Measurements from ENCODE around the gene GRIK4.

DNA sequence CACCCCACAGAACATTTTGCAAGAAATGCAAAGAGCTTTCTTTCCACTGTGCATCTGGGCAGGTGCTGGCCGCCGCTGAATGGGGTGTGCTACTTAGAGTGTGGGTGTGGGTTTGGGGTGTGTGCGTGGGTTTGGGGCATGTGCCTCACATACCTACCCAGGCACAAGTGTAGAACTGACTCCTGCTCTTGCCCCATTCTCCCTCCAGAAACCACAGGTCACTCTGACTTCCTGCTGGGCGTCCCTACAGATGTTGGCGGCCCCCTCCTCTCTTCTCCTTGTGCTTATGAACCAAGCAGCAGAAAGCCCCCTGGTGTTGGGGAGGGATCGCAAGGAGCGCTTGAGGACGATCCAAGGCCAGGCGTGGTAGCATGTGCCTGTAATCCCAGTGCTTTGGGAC is 63.9 kb downstream of the GRIK4 start:
- no peak for TF ChIP-seq EZH2 (IDR thresholded peaks at IDR 0.05; ENCODE audit: borderline replicate concordance, low read length)
- no peak for TF ChIP-seq CTCF (conservative IDR thresholded peaks at IDR 0.05 in 1 of 2, IDR thresholded peaks at IDR 0.05 in 1 of 2; ENCODE audit: extremely low read depth in 1 of 2, insufficient read depth in 1 of 2, low read depth in 1 of 2, low read length in 2 of 2)

All from mammary epithelial cell (primary cell).